GM19351 (cell line): ENCODE measurements around the gene ANKHD1.
"Not testable (repeated sequence)": the region's sequence is repeated elsewhere in the genome, so short reads cannot be mapped to it uniquely, and the experiment has no call there.

ENCODE experiments used
- ATAC-seq: cut with Tn5 transposase; IDR thresholded peaks from one replicate; pipeline ENCODE4 v1.9.1; 2021; ENCODE audit warnings: mild to moderate bottlenecking, moderate library complexity; ENCODE audit not compliant: unreplicated experiment

The ANKHD1 gene

DNA sequence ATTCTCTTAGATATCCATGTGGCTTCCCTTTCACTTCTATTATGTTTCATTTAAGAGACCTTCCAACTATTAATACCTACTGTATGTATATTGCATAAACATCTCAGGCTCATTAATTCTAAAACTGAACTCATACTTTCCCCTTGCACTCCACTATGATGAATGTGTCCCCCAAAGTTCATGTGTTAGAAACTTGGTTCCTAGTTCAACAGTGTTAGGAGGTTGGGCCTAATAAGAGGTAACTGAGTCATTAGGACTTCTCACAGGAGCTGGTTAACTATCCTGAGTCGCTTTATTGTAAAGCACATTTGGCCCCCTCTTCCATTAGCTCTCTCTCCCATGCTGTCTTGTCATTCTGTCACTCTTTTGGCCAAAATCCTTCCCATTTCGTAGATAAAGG, 22.0 kb downstream of the ANKHD1 start:
- no peak for ATAC-seq

DNA sequence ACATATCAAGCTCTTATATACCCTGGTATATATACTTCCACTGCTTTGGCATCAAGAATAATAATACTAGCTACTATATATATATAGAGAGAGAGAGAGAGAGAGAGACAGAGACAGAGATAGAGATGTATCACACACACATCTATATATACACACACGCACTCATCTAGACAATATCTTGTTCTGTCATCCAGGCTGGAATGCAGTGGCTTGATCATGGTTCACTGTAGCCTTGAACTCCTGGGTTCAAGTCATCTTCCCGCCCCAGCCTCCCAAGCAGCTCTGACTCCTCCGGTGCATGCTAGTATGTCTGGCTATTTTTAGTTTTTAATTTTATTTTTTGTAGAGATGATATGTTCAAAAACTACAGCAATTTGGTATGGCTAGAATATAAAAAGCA, 22.5 kb downstream of the ANKHD1 start:
- ATAC-seq, result no peak

DNA sequence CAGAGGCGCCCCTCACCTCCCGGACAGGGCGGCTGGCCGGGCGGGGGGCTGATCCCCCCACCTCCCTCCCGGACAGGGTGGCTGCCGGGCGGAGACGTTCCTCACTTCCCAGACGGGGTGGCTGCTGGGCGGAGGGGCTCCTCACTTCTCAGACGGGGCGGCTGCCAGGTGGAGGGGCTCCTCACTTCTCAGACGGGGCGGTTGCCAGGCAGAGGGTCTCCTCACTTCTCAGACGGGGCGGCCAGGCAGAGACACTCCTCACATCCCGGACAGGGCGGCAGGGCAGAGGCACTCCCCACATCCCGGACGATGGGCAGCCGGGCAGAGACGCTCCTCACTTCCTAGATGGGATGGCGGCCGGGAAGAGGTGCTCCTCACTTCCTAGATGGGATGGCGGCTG, 26.1 kb downstream of the ANKHD1 start:
- ATAC-seq, result not testable (repeated sequence)

DNA sequence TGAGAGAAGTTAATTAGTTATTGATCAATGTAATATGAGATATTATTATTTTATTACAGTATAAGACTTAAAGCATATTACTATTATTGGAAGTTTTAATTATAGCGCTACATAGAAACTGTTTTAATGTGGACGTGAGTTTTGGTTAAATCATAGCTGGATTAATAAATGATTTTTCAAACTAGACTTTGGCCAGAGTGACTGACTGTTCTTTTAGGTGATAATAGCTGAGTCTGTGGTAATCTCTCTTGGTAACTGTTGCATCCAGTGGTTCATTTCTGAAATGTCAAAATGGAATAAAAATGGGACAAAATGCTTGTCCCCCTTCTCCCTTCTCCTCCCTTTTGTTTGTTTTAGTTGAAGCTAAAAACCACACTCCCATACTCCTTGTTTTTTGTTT, 28.1 kb downstream of the ANKHD1 start:
- no peak for ATAC-seq

DNA sequence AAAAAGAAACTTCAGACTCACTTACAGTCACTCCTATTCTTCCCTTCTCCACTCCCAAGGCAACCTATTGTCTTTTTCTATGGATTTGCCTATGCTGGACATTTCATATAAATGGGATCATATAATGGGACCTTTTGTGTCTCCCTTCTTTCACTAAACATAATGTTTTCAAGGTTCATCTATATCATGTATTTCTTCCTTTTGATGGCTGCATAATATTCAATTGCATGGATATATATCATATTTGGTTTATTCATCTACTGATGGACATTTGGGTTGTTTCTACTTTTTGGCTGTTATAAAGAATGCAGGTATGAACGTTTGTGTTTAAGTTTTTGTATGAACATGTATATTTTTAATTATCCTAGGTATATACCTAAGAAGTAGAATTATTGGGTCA, 30.6 kb downstream of the ANKHD1 start:
- ATAC-seq, result no peak

DNA sequence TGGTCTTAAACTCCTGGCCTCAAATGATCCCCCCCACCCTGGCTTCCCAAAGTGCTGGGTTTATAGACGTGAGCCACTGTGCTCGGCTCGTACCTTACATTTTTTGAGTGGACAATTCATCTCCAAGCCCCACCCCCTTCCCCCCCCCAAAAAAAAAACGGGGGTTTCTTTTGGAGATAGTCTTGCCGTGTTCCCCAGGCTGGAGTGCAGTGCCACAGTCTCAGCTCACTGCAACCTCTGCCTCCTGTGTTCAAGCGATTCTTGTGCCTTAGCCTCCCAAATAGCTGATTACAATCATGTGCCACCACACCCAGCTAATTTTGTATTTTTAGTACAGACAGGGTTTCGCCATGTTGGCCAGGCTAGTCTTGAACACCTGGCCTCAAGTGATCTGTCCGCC, 31.3 kb downstream of the ANKHD1 start:
- no peak for ATAC-seq

DNA sequence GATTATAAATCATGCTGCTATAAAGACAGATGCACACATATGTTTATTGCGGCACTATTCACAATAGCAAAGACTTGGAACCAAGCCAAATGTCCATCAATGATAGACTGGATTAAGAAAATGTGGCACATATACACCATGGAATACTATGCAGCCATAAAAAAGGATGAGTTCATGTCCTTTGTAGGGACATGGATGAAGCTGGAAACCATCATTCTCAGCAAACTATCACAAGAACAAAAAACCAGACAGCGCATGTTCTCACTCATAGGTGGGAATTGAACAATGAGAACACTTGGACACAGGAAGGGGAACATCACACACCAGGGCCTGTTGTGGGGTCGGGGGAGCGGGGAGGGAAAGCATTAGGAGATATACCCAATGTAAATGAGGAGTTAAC, 55.7 kb downstream of the ANKHD1 start:
- not testable (repeated sequence) for ATAC-seq

DNA sequence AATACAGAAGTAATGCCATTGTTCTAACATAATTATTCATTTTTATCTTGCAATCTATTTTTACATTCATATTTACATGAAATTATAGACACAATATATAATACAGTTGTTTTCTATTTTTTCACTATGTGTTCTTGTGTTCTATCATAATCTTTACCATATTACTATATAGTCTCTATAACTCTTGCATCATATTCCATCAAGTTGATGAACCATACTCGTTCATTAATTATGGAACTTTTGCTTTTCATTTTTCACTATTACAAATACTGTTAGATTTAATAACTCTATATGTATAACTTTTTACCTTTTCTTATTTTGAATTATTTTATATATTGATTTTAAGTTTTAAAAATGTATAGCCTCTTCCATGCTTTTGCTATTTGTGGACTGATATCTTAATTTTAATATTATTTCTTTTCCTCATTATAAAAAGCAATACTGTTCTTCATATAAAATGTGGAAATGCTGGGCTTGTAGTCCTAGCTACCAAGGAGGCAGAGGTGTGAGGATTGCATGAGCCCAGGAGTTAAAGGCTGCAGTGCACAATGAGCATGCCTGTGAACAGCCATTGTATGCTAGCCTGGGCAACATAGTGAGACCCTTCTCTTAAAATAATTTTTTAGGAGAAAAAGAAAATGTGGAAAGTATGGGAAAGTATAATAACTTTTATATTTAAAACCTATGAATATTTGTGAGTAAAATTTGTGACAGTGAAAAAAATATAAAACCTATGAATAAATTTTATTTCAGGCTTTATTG, 65.5 kb downstream of the ANKHD1 start:
- no peak for ATAC-seq

DNA sequence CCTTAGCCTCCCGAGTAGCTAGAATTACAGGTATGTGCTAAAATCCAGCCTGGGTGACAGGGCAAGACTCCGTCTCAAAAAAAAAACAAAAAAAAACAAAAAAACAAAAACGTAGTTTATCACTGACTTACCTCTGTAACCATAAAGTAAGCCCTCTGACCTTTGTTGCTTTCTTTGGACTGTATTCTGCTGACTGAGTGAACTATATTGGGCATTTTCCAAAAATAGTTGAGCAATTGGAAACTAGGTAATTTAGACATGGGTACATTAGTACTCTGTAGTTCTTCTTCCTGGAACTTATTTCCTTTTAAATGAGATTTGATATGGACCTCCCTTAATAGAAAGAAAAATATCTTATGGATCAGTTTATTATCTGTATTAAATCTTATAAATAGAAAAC, 66.6 kb downstream of the ANKHD1 start:
- no peak for ATAC-seq

DNA sequence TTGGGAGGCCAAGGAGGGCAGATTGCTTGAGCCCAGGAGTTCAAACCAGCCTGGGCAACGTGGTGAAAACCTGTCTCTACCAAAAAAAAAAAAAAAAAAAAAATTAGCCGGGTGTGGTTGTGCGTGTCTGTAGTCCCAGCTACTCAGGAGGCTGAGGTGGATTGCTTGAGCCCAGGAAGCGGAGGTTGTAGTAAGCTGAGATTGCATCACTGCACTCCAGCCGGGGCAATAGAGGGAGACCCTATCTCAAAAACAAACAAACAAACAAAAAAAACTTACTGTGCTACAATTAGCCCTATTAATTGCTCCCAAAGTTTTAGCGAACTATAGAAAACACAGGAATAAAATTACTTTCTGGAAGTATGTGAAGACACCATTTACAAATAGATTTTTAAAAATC, 67.6 kb downstream of the ANKHD1 start:
- no peak for ATAC-seq

DNA sequence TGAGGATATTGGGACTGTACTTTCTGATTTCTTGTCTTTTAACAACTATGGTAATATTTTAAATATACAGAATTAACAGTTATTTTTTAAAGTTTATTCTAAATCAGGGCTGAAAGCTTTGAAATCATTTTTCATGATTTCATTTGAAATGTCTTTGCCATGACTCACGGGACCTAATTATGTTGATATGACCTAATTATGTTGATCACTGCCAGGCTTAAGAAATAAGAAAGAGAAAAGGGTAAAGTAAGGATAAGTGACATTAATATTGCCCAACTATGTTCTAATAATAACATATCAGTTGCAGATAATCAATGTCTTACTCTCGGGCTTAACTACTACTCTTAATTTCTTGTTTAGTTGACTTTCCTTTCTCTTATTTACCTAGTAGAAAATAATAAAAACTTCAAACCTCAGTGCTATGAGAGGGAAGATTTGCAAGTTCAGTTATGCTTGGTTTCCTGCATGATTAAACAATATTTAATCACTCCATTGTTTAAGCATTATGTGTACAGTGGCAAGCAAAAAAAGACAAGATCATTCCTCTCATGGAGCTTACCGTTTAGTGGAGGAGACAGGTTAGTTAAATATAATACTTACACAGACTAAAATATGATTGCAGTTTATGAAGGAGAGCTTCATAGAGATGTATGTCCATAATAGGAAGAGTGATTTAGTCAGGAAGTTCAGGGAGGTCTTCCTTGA, 78.8 kb downstream of the ANKHD1 start:
- ATAC-seq, result no peak

DNA sequence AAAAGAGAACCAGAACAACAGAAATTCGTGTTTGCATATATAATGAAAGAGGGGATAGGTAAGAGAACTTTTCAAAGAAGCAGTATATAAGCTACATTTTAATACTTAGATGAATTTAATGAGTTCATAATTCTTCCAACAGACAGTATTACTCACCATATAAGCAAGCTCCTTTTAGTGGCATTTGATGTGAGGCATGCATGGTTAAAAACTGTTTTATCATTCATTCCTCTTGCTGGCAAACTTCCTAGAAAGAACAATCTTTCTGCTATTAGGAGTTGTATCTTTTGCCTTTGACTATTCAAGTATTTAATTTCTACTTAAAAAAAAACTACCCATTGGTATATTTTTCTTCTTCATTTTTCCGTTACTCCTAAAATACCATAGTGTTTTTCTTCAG, 80.1 kb downstream of the ANKHD1 start:
- ATAC-seq, result no peak

DNA sequence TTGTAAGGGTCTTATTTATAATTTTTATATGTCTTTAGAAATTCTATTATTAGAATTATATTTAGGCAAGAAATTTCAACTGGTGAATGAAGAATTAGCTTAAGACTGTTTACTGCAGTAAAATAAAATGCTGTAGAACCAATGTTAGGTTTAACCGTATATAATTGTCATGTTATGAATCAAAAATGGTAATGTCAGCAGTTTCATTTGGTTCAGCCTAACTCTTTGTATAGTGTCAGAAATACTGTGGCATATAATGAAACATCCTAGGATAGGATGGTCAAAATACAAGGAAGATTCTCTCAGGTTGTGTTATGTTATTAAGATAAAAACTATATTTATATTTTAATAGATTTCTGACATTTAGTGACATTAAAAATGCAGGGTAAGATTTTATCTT, 81.4 kb downstream of the ANKHD1 start:
- no peak for ATAC-seq

DNA sequence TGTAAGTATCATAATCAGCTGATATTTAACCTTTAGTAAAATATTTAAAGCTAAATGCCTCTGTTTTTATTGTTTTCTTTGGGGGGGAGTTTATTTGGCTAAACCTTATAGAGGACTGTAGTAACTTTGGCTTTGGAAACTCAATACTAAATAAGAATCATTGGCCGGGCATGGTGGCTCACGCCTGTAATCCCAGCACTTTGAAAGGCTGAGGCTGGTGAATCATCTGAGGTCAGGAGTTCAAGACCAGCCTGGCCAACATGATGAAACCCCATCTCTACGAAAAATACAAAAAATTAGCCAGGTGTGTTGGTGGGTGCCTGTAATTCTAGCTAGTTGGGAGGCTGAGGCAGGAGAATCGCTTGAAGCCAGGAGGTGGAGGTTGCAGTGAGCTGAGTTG, 86.5 kb downstream of the ANKHD1 start:
- ATAC-seq, result not testable (repeated sequence)

DNA sequence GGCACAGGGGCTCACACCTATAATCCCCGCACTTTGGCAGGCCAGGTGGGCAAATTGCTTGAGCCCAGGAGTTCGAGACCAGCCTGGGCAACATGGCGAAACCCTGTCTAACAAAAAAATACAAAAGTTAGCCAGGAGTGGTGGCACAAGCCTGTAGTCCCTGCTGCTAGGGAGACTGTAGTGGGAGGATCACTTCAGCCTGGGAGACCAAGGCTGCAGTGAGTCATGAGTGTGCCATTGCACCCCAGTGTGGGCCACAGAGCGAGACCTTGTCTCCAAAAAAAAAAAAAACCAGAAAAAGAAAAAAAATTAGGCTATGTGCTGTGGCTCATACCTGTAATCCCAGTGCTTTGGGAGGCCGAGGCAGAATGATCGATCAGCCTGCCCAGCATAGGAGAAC, 87.3 kb downstream of the ANKHD1 start:
- no peak for ATAC-seq

DNA sequence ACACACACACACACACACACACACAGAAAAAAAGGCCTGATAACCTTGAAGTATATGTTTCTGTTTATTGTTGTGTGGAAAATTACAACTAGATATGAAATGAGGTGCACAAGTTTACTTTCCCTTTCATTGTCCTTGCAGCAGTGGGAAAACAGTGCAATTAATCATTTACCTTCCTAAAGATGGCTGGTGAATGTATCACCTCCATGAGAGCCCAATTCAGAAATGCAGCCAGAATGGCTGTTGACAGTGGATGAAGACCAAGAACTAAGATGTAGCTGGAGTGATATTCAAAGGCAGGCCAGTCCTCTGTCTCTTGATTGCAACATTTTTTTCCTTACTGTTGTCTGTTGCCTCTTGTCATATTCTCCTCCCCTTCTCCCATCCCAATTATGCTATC, 96.3 kb downstream of the ANKHD1 start:
- no peak for ATAC-seq

DNA sequence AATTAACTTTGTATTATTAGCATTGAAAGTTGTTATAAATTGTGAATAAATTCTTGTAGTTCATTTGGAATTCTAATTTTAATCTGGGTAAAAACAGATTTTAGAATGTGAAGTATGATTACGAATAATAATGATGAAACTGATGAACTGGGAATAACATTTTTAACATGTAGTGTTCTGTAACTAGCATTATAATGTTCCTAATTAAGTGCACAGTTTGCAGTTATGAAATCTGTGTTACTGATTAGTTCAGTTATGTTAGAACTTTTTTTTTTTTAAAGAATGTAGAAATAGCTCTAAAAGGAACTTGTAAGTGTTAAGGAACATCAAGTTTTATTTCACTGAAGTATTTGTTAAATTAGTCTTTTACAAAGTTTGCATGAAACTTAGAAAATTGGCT, 97.0 kb downstream of the ANKHD1 start:
- ATAC-seq, result no peak

DNA sequence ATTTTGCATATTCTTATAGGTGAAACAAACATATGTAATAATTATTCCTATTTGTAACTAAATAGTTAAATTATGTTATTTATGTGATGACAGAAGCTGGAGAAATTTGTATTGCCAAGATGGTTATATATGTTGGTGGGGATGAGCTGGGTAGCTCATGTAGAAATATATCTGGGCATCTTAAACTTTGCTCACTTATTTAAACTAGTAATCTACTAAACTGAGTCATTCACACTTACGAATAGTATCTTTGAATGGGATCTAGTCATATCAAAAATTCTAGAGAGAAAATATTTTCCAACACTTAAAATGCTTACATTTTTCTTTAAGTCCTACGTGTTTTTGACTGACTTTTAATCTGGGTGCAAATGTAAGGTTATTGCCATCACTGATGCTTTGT, 101.2 kb downstream of the ANKHD1 start:
- ATAC-seq, result no peak

DNA sequence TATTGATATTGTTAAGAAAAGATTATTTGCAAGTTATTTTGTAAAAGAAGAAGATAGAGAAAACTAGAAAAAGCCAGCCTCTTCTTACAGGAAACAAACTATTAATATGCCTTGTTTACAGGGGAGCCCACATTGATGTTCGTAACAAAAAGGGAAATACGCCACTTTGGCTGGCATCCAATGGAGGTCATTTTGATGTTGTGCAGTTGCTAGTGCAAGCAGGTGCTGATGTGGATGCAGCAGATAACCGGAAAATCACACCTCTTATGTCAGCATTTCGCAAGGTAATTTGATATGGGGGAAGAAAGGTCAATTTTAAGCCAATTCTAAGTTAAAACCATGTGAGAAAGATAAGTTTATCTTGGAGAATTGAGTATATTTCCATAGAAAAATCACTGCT, 108.3 kb downstream of the ANKHD1 start:
- no peak for ATAC-seq

DNA sequence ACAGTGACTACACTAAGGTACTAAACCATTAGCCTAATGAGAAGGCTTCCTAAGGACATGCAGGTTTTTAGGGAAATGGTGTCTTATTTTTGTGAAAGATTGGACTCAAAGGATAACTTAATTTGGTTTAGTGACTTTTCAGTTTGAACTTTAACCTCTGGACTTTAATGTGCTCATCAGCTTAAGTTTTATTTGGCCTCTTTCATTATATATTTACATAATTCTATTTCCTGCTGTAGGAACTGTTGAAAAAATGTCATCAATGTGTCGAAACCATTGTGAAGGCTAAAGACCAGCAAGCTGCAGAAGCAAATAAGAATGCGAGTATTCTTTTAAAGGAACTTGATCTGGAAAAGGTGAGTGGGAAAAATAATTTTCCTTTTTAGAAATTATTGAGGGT, 111.5 kb downstream of the ANKHD1 start:
- no peak for ATAC-seq

DNA sequence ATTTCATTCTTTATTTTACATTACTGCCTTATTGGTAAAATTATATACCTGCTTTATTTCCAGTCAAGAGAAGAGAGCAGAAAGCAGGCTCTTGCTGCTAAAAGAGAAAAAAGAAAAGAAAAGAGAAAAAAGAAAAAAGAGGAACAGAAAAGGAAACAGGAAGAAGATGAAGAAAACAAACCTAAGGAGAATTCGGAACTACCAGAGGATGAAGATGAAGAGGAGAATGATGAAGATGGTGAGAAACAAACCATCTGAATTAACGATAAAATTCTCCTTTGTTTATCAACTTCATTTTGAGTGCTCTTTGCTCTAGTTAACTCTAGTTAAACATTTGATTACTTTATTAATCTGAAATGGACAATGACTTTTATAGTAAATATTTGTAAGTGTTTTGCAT, 122.4 kb downstream of the ANKHD1 start:
- ATAC-seq, result no peak

DNA sequence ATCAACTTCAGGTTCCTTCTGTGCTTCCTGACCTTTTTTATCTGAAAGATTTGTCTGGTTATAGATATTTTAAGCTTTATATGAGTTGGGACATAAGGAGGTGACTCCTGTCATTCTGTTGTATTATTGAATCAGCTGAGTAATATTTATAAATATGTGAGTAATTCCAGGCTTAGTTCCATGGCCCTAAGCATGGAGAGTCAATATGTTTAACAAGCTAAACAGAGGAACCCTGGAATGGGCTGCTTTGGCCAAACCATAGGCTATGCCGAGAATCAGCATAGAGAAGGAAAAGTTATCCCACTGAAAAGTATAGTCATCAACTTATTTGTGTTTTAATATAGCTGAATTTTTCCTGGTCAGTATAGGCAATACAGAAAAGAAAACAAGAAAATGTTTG, 138.6 kb downstream of the ANKHD1 start:
- ATAC-seq, result no peak

DNA sequence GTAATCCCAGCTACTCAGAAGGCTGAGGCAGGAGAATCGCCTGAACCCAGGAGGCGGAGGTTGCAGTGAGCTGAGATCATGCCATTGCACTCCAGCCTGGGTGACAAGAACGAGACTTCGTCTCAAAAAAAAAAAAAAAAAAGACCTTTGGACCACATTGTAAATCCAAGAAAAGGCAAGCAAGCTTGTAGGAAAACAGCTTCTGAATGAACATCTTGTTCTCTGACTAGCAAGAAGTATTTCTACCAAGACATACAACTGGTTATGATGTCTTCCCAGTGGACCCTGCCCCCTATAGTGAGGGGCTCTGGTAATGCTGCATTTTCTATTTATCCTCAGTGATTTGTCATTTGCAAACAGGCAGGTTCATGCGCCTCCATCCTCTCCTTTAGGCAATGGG, 141.3 kb downstream of the ANKHD1 start:
- no peak for ATAC-seq
